LNCAP (cell line): ENCODE results near the gene CMTM6.

Experiments
- TF ChIP-seq, protein P1 (sequence below): fragments of 450-650 bp; IDR thresholded peaks from 2 replicates; pipeline ENCODE4 v1.5.1; 2017; ENCODE audit warnings: mild to moderate bottlenecking

The CMTM6 gene

DNA sequence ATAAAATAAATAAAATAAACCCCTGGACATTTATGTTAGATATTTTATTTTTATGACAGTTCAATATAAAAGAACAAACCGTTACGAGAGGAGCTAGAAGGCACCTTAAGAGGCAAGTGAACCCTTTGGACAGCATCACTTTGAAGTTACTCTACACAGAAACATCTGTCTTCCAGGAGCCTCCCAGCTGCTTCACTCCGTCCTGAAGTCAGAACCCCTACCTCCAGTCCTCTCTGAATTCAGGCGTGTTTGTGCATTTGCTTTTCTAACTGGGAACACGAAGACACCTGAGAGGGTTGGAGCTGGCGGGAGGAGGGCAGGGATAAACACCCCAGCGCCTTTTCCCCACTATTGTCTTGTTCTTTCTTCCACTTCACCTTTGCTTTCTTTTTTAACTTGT, 64.8 kb downstream of the CMTM6 start:
- TF ChIP-seq, protein P1, sequence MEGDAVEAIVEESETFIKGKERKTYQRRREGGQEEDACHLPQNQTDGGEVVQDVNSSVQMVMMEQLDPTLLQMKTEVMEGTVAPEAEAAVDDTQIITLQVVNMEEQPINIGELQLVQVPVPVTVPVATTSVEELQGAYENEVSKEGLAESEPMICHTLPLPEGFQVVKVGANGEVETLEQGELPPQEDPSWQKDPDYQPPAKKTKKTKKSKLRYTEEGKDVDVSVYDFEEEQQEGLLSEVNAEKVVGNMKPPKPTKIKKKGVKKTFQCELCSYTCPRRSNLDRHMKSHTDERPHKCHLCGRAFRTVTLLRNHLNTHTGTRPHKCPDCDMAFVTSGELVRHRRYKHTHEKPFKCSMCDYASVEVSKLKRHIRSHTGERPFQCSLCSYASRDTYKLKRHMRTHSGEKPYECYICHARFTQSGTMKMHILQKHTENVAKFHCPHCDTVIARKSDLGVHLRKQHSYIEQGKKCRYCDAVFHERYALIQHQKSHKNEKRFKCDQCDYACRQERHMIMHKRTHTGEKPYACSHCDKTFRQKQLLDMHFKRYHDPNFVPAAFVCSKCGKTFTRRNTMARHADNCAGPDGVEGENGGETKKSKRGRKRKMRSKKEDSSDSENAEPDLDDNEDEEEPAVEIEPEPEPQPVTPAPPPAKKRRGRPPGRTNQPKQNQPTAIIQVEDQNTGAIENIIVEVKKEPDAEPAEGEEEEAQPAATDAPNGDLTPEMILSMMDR, result no peak

DNA sequence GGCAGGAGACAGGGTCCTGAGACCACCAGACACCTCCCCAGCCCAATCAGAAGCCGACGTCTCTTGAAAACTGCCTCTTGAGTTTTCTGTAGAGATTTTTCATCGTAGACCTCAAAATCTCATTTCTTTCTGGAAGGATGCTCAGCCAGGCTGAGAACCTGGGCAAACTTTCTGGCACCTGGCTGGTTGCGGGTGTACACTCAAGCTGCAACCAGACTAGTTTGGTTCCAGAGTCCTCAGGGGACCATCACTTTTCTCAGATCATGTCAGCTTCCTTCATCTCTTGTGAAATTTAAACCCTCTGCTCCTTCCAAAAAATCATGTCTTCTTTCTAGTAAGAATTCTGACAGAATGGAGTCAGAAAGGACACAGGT, 65.8 kb downstream of the CMTM6 start:
- TF ChIP-seq, protein P1, result no peak

DNA sequence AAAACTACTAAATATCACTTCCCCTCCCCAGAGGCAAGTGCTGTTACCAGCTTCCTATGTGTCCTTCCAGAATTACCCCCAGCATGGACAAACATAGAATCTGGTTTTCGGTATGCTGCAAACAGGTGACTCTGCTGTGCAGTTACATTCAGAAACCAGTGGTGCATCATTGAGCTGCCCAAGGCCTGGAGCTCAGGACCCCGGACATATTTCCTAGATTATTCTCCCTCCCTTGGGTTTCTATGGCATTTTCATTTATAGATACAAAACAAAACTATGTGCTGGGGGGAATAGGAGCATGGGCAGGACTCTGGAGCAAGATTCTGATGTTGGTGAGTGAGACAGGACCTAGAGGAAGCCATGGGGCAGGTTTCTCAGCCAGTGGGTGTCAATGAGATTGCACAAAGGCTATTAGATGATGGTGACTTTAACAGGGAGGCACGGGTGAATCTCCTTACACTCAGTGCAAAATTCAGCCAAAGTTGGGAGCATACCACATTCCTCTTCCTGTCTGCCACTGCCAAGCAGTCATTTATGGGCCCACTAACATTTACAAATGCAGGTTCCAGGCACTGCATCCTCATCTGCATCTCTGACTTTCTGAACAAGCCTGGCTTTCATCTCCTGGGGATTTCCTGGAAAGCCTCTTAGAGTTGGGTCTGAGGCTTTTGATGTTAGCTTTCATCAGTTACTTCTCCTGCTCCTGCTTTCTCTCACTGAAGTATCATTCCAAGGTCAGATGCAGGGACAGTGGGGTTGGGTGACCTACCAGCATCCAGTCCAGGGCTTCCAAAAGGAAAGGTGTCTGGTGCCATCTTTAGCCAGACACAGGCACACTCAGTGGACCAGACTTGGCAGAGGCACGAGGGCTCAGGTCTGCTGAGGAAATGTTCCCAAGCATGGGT, 66.5 kb downstream of the CMTM6 start:
- TF ChIP-seq, protein P1, result no peak

DNA sequence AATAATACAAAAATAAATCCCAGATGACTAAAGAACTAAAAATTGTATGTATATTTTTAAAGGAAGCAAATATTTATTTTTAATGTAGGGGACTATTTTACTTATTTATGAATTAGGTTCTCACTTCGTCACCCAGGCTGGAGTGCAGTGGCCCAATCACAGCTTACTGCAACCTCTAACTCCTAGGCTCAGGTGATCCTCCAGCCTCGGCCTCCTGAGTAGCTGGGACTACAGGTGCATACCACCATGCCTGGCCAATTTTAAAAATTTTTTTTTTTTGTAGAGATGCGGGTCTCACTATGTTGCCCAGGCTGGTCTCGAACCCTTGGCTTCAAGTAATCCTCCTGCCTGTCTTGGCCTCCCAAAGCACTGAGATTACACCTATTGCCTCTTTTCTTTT, 68.4 kb downstream of the CMTM6 start:
- TF ChIP-seq, protein P1, result no peak

DNA sequence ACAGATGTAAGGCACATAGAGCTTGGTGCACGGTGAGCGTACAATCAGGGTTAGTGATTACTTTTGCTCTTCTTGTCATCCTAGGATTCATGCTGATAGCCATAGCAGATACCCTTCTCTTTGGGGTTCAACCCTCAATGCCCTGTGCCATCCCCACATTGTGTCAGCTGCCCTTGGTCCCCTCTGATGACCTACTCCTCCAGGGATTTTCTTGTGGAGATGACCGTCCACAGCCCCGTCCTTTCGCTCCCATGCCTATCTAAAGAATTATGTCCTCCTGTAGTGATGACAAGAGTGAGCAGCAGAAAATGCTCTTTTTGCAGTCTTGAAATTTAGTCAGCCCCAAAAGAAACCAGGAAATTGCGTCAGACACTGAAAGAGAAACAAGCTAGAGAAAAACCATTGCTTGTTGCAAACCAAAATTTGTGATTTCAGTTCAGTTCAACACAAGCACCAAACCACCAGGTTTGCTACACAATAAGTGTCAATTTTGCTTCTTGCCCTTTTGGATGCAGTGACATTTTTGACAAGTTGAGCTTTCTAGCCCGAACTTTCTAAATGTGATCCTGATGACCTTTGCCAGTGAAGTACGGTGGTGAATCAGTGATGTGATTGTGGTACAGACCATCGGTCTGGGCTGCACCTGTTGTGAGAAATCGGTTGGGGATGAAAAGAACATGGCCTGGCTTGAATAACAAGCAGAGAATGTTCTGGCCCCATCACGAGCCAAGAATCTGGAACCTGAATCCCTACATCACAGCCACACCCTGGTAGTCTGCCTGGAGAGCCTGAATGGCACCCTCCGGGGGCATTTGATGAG, 69.7 kb downstream of the CMTM6 start:
- TF ChIP-seq, protein P1, result no peak

DNA sequence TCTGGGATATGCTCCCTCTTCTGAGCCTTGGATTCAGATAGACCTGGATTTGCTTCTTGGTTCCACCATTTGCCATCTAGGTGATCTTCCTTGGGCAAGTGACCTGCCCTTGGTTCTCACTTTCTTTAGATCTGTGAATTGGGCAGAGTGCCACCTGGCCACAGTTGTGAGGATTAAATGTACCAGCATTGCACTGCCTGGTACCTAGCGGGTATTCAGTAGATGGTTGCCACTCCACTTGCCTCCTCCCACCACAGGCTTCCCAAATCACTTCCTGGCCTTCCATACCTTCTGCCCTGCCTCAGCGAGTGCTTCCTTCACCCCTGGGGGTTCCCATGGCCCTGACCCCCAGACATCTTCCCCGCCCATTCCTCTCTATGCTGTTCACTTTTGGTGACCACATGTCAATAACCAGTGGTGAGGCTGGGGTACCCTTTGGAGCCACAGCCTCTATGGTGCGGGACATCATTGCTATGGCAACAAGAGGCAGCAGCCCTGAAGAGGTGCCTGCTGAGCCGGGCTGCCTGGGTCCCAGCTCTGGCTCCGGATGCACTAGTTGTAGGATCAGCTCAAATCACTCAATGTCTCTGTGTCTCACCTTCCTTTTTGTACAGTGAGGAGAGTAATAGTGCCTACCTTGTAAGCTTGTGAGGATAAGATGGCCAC, 70.5 kb downstream of the CMTM6 start:
- TF ChIP-seq, protein P1, result no peak

DNA sequence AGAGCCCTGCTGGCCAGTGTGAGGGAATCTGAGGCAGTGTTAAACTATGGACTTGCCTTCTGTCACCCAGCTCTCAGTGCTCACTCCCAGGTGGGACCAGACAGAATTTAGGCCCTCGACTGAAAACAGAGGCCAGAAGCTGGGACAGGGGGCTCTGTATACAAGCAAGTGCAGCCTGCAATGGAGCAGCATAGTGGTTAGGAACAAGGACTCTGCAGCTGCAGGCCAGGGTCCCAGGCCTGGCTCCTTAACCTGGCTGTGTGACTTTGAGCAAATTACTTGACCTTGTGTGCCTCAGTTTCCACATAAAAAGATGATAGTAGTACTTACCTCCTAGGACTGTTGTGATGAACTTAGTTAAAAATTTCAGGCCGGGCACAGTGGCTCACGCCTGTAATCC, 71.2 kb downstream of the CMTM6 start:
- TF ChIP-seq, protein P1, result no peak
